GM19240 (cell line): ENCODE results near the gene FCHSD1.
"Not testable (repeated sequence)": the region's sequence is repeated elsewhere in the genome, so short reads cannot be mapped to it uniquely, and the experiment has no call there.

ENCODE experiments used
- DNase-seq: peaks from one replicate; pipeline ENCODE4 v3.0.0; 2011; ENCODE audit warnings: low spot score; ENCODE audit not compliant: insufficient read length

The FCHSD1 gene

GRCh38 chr5:141617682-141618029 lies 33.6 kb downstream of the FCHSD1 start:
- DNase-seq, result no peak

- no peak for DNase-seq
Observed at GRCh38 chr5:141617128-141617527, 34.1 kb downstream of the FCHSD1 start.

DNA sequence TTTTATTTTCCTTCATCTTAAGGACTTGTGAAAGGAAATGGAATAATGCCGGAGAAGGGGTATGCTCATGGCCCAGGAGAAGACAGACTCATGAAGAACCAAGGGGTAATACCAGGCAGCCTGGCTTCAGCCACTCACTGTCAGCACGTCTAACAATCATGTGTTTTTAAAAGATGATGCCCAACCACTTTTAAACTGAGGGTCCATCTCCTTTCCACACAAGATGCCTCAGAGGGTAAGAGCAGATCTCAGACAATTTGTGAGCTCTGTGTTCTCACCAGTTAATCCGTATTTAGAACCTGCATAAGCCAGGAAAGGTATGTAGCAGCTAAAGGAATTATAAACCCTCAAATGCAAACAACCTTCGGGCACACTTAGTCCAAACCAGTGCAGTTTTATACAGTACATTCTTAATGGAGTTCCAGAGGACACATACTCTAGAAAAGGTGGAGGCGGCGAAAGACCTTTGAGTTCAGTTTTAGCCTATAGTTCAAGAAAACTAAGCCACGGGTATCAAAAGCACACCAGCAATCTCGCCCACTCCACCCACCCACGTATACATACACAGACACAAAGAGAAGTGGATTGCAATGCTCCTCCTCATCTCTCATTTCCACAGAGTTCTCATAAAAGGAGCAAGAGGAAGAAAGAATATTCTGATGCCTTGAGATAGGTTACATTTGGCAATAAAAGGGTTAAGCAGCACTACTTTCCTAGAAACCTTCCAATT lies 35.1 kb downstream of the FCHSD1 start:
- DNase-seq, result no peak

DNA sequence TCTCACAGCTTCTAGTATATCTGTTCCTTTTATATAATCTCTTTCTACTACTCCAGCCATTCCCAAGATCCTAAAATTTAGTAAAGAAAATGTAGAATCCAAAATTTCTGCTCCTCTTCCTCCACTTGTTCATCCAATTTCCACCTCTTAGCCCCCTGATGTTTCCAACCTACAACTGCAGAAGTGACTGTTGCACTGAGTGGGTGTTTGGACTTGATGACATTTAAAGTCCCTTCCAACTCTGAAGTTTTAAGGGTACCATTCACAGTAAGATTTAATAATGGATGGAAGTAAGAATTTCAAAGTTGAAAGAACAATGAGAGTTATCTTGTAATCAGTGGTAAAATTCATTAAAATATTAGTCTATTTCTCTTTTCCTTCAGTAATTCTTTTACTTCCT lies 37.9 kb downstream of the FCHSD1 start:
- DNase-seq, result no peak

GRCh38 chr5:141611289-141611688 lies 39.9 kb downstream of the FCHSD1 start:
- DNase-seq, result no peak

GRCh38 chr5:141609921-141610320 lies 41.3 kb downstream of the FCHSD1 start:
- not testable (repeated sequence) for DNase-seq

DNA sequence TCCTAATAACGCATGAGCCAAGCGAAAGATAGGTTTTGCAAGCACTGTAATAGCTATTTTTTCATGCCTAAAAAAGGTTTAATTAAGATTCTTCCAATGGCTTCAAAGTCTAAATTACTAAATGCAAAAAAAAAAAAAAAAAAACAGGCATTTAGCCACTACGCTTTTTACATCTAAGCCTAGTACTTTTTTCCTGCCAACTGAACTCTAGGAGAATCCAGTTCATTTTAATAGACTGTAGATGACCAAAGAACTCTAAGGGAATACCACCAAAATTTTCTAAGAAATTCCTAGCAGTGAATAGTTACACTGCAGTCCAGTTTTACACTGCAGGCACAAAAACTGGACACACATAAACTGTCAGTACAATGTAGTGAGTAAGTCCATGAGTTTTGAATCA lies 42.2 kb downstream of the FCHSD1 start:
- DNase-seq, result no peak

DNA sequence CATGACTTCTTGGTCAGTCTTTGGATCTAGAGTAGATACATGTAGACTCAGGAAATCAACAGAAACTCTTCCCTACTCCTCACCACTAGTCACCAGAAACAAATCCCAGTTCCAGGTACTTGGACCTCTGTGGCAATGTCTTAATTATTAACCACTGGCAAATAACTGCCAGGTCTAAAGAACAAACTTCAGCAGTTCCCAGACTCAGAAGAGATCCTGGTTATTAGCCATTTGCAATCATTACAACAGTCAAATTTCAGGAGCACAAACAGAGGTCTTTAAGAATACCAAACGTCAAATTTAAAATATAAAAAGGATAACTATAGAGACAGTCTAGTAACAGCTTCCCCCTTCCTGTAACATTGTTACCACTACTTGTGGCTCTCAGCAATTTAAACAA lies 42.7 kb downstream of the FCHSD1 start:
- no peak for DNase-seq

GRCh38 chr5:141608046-141608445 lies 43.2 kb downstream of the FCHSD1 start:
- no peak for DNase-seq

GRCh38 chr5:141605523-141606277 lies 45.5 kb downstream of the FCHSD1 start:
- peak; percentile 29 for DNase-seq

- DNase-seq, result no peak
Observed at GRCh38 chr5:141603923-141604717, 47.1 kb downstream of the FCHSD1 start.

- DNase-seq, result no peak
Observed at GRCh38 chr5:141602606-141603005, 48.6 kb downstream of the FCHSD1 start.

GRCh38 chr5:141598391-141599345 lies 52.5 kb downstream of the FCHSD1 start:
- DNase-seq, result no peak

DNA sequence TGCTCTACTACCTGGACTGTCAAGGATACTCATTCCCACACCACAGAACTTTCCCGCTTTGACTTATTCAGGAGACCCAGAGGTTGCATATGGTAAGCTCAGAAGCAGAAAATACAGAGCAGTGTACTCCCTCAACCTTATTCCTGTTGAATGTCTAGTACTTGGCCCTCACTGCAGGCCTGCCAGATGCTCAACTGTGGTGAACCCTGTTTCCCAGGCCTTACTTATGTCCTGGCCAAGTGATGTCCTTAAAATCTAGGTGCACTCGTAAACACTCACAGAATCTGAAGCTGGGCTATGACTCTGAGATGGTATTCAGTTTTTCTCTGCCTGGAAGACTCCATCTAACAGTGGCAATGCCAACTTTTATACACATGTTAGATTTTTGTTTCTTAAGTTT lies 53.4 kb downstream of the FCHSD1 start:
- DNase-seq, result no peak

DNA sequence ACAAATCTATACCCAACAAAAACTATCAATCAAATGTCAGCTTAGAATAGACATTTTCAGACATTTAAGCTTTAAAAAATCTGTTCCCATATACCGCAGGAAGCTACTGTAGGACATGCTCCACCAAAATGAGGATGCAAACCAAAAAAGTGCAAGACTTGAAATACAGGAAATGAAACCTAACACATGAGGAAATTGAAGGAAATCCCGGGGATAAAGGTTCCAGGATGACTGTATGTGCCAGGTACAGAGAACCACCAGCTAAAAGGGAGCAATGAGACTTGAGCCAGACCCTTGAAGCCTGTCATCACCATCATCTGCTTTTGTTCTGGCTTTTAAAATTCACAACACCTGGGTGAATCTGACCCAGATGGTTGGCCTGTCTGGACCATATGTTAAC lies 53.8 kb downstream of the FCHSD1 start:
- DNase-seq, result no peak

DNA sequence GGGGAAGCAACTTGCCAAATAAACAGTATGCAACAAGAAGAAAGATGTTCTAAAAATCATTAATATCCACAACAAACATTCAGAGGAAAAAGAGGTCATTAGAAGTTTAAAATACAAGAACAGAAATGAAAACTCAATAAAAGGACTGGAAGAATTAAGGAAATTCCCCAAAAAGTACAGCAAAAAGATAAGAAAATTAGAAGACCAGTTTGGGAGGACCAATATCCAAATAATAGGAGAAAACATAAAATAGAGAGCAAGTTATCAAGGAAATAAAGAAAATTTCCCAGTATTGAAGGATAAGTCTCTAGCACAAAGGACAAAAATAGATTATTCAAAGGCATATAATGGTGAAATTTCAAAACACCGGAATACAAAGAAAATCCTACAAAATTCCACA lies 54.4 kb downstream of the FCHSD1 start:
- DNase-seq, result no peak

DNA sequence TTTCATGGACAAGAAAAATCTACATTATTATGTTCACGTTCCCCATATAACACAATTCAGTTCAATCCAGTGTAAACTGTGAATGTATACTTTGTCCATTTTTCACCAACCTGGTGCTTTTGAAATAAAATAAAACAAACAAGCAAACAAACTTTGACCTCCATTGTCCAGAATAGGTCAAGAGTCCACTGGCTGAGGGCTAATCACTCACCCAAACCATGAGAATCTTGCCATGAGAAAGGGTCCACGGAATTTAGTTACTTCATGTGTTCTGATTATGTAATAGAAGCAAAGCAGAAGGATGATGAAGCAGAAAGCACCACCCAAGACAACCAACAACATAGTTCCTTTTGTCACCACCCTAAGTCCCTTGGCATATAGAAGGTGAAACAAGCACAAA lies 61.1 kb downstream of the FCHSD1 start:
- no peak for DNase-seq
